ENCODE data around the gene SLC17A5.
"Not testable (repeated sequence)": the region's sequence is repeated elsewhere in the genome, so short reads cannot be mapped to it uniquely, and the experiment has no call there.

SLC17A5 gene

DNA sequence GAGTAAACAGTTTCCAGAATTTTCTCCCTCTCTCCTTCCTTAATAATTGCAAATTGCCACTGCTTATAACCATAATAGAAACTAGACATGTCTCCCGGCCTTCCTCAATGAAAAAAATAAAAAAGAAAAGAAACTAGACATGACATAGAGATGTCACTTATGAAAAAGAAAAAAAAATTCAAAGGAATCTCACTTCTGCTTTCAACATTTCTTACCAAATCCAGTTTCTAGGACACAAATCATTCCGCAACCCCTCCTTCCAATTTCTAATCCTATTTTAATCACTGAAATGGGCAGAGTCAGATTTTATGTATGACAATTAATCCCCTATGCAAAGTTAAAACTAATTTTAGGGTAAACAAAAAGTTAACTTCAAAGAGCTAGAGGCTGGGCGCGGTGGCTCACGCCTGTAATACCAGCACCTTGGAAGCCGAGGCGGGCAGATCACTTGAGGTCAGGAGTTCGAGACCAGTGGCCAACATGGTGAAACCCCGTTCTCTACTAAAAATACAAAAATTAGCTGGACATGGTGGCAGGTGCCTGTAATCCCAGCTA, 92.9 kb downstream of the SLC17A5 start:
- TF ChIP-seq, protein P1, sequence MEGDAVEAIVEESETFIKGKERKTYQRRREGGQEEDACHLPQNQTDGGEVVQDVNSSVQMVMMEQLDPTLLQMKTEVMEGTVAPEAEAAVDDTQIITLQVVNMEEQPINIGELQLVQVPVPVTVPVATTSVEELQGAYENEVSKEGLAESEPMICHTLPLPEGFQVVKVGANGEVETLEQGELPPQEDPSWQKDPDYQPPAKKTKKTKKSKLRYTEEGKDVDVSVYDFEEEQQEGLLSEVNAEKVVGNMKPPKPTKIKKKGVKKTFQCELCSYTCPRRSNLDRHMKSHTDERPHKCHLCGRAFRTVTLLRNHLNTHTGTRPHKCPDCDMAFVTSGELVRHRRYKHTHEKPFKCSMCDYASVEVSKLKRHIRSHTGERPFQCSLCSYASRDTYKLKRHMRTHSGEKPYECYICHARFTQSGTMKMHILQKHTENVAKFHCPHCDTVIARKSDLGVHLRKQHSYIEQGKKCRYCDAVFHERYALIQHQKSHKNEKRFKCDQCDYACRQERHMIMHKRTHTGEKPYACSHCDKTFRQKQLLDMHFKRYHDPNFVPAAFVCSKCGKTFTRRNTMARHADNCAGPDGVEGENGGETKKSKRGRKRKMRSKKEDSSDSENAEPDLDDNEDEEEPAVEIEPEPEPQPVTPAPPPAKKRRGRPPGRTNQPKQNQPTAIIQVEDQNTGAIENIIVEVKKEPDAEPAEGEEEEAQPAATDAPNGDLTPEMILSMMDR (IDR thresholded peaks at IDR 0.05): no peak
- Histone ChIP-seq H3K36me3 (no peaks in the 10 kb centered on the region), H3K27ac (no peak overlapping the region)

DNA sequence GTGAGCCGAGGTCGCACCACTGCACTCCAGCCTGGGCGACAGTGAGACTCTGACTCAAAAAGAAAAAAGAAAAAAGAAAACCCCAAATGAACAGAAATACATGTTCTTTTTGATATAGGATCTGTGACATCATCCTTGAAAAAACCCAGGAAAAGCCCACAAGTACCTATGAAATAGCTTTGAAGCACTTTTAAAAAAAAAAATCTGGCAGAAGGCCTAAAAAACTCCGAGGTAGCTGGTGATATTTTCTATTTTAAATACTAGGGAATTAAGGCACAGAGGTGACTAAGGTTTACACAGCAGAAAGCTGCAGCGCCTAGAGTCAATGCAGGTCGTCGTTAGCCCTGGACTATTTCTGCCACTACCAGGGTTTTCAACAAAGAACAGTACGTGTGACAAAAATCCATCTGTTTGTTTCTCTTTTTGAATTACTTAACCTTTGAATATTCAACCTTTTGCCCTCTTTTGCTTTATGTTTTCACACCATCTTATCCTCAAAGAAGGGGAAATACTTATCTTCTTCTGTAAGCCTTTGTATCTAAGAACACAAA, 93.5 kb downstream of the SLC17A5 start:
- Histone ChIP-seq H3K27ac (no peak overlapping the region), H3K27me3 (no peaks in the 10 kb centered on the region), H3K4me3 (ENCODE audit: low read depth in 1 of 2, low read length in 1 of 2) (no peak overlapping the region), H3K9me3 (no peaks in the 10 kb centered on the region), H3K4me1 (ENCODE audit: control insufficient read depth in 1 of 2, insufficient read depth in 1 of 2, low read depth in 1 of 2, low read length in 1 of 2) (no peaks in the 10 kb centered on the region), H3K36me3 (no peaks in the 10 kb centered on the region)
- TF ChIP-seq, protein P1 (IDR thresholded peaks at IDR 0.05): no peak

More for the DNA sequence above, 92.9 kb downstream of the SLC17A5 start:
- Histone ChIP-seq H3K9me3 (no peaks in the 10 kb centered on the region), H3K4me3 (ENCODE audit: low read depth in 1 of 2, low read length in 1 of 2) (no peak overlapping the region), H3K4me1 (ENCODE audit: control insufficient read depth in 1 of 2, insufficient read depth in 1 of 2, low read depth in 1 of 2, low read length in 1 of 2) (no peaks in the 10 kb centered on the region), H3K27me3 (no peaks in the 10 kb centered on the region)

DNA sequence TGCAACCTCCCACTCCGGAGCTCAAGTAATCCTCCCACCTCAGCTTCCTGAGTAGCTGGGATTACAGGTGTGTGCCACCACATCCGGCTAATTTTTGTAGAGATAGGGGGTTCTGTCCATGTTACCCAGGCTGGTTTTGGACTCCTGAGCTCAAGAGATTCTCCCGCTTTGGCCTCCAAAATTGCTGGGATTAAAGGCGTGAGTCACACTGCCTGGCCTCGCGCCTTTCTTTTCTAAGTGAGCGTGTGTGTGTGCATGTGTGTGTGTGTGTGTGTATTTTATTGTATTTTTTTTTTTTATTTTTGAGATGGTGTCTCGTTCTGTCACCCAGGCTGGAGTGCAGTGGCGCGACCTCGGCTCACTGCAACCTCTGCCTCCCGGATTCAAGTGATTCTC, 94.4 kb downstream of the SLC17A5 start:
- not testable (repeated sequence) for H3K4me1 ChIP-seq (ENCODE audit: control insufficient read depth in 1 of 2, insufficient read depth in 1 of 2, low read depth in 1 of 2, low read length in 1 of 2); H3K4me3 ChIP-seq (ENCODE audit: low read depth in 1 of 2, low read length in 1 of 2); H3K27me3 ChIP-seq; H3K36me3 ChIP-seq; H3K9me3 ChIP-seq; H3K27ac ChIP-seq

DNA sequence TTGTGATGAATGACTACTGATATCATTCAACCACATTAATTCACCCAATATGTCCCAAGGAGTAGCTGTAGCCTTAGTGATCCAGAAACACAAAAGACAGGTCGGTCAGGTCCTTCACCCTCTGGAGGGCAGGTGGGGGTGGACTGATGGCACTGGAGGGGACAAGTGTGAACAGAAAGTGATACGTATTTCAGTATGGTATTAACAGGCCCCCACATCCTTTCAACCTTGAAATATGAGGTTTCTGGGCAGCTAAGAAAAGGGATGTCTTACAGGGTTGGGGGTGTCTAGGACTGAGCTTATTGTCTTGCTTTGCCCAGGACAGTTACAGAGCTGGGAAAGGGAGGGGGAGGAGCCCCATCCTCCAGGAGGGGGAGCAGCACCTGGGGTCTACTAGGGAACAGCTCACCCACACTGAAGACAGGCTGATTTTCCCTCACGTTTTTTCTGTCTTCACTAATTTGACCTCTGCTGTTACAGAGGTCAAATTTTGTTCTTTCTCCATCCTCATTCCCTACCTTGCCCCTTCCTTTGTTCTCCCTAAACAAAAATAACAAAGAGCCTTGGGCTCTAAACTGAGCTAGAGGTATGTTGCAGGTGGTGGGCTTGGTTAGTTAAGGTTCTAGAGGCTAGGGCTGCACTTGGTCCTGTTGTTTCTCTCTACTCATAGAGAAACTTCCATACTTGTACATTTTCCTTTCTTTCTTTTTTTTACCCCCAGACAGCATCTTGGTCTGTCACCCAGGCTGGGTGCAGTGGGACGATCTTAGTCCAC, 95.0 kb downstream of the SLC17A5 start:
- Histone ChIP-seq H3K4me3 (ENCODE audit: low read depth in 1 of 2, low read length in 1 of 2) (no peak overlapping the region), H3K27ac (no peak overlapping the region), H3K4me1 (ENCODE audit: control insufficient read depth in 1 of 2, insufficient read depth in 1 of 2, low read depth in 1 of 2, low read length in 1 of 2) (no peaks in the 10 kb centered on the region), H3K36me3 (no peaks in the 10 kb centered on the region), H3K9me3 (no peaks in the 10 kb centered on the region), H3K27me3 (no peaks in the 10 kb centered on the region)
- TF ChIP-seq, protein P1 (IDR thresholded peaks at IDR 0.05): no peak

DNA sequence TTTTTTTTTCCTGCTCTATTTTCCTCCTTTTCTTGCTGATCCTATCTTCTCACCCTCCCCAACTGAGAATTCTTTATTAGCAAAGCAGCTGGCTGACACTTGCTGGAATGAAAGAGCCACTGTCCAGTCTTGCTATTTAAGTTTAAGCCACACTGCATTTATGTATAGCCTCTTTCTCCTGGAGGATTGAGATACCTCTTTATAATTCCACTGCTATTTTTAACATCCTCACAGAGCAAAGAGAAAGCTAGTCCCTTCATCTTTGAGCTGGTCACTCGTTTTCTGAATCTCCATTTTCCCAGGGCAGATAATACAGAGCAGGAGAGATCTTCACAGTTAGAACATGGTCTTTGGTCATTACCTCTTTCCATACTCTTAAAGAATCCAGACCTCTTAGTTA, 97.0 kb downstream of the SLC17A5 start:
- Histone ChIP-seq H3K4me3 (ENCODE audit: low read depth in 1 of 2, low read length in 1 of 2) (no peak overlapping the region), H3K36me3 (no peaks in the 10 kb centered on the region), H3K27ac (no peak overlapping the region), H3K4me1 (ENCODE audit: control insufficient read depth in 1 of 2, insufficient read depth in 1 of 2, low read depth in 1 of 2, low read length in 1 of 2) (no peaks in the 10 kb centered on the region), H3K27me3 (no peaks in the 10 kb centered on the region), H3K9me3 (no peaks in the 10 kb centered on the region)
- TF ChIP-seq, protein P1 (IDR thresholded peaks at IDR 0.05): no peak

DNA sequence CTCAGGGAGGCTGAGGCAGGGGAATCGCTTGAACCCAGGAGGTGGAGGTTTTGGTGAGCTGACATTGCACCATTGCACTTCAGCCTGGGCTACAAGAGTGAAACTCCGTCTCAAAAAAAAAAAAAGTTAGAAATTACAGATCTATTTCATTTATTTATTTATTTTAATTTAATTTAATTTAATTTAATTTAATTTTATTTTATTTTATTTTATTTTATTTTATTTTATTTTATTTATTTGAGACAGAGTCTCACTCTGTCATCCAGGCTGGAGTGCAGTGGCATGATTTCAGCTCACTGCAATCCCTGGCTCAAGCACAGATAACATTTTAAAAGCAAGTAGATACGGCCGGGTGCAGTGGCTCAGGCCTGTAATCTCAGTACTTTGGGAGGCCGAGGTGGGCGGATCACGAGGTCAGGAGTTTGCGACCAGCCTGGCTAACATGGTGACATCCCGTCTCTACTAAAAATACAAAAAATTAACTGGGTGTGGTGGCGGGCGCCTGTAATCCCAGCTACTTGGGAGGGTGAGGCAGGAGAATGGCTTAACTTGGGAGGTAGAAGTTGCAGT, 98.3 kb downstream of the SLC17A5 start:
- not testable (repeated sequence) for H3K4me3 ChIP-seq (ENCODE audit: low read depth in 1 of 2, low read length in 1 of 2); H3K9me3 ChIP-seq; H3K27ac ChIP-seq; H3K4me1 ChIP-seq (ENCODE audit: control insufficient read depth in 1 of 2, insufficient read depth in 1 of 2, low read depth in 1 of 2, low read length in 1 of 2); H3K27me3 ChIP-seq; H3K36me3 ChIP-seq

DNA sequence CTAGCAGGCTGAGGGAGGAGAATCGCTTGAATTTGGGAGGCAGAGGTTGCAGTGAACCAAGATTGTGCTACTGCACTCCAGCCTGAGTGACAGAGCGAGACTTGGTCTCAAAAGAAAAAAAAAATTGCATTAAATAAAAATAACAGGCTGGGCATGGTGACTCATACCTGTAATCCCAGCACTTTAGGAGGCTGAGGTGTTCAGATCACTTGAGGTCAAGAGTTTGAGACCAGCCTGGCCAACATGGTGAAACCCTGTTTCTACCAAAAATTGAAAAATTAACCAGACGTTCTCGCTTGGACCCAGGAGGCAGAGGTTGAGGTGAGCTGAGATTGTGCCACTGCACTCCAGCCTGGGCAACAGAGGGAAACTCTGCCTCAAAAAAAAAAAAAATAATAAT, 102.7 kb downstream of the SLC17A5 start:
- H3K27me3 ChIP-seq; H3K9me3 ChIP-seq; H3K36me3 ChIP-seq; H3K27ac ChIP-seq; H3K4me3 ChIP-seq (ENCODE audit: low read depth in 1 of 2, low read length in 1 of 2); H3K4me1 ChIP-seq (ENCODE audit: control insufficient read depth in 1 of 2, insufficient read depth in 1 of 2, low read depth in 1 of 2, low read length in 1 of 2): not testable (repeated sequence)

Data from neutrophil (primary cell).